Spleen (tissue), 3 donors: ENCODE measurements around the gene LRP1B.

Experiments
- POLR2A ChIP-seq, 3 donors: fragments of 450-650 bp; IDR thresholded peaks; one replicate each; pipeline ENCODE4 v1.5.1; 2017; ENCODE audit warnings: antibody characterized with exemption in 3 of 3, mild to moderate bottlenecking in 1 of 3
- POLR2AphosphoS5 ChIP-seq, 3 donors: sonication (generic); formaldehyde crosslinking; IDR thresholded peaks; one replicate each; pipeline ENCODE4 v1.5.1; 2017; ENCODE audit warnings: antibody characterized with exemption in 3 of 3

- TF ChIP-seq POLR2A (IDR thresholded peaks at IDR 0.05) = no peak
- no peak for TF ChIP-seq POLR2AphosphoS5 (IDR thresholded peaks at IDR 0.05)
Measured at GRCh38 chr2:141579071-141579470, 551.7 kb downstream of the LRP1B start.
